Activated CD8-positive, alpha-beta memory T cell treated with anti-CD3 and anti-CD28 coated beads, Interleukin-2, amount 10 ng/mL, durations not matched to agents 7 days and 5 days (primary cell): ENCODE measurements around the gene PRKD2. TPM values are rescaled to one million over a fixed set of nuclear protein-coding genes. Genes with fewer than 3 reads are reported as not detected.
"Not testable (repeated sequence)": the region's sequence is repeated elsewhere in the genome, so short reads cannot be mapped to it uniquely, and the experiment has no call there.

ENCODE experiments used
- ATAC-seq: fragments of 150-1000 bp; cut with Tn5 transposase; one replicate; pipeline ENCODE4 v1.10.0; 2021; ENCODE audit warnings: moderate library complexity
- CTCF ChIA-PET: fragments of 350-600 bp; sonication (Branson Sonifier 250); formaldehyde crosslinking; loops from one replicate; lab custom pipeline; 2021; ENCODE audit warnings: antibody characterized with exemption; lab: Charles Lee
- DNase-seq: peaks from one replicate; pipeline ENCODE4 v3.0.0-alpha.2; 2020
- H3K27ac Mint-ChIP-seq: one replicate; pipeline ENCODE4 v1.8.0; 2021; ENCODE audit warnings: mild to moderate bottlenecking, mixed read lengths
- H3K27me3 Mint-ChIP-seq: one replicate; pipeline ENCODE4 v1.8.0; 2021; ENCODE audit warnings: mixed read lengths
- H3K36me3 Mint-ChIP-seq: one replicate; pipeline ENCODE4 v1.8.0; 2021; ENCODE audit warnings: mild to moderate bottlenecking, mixed read lengths
- H3K4me1 Mint-ChIP-seq: one replicate; pipeline ENCODE4 v1.8.0; 2021; ENCODE audit warnings: mixed read lengths
- H3K4me3 Mint-ChIP-seq: one replicate; pipeline ENCODE4 v1.8.0; 2021; ENCODE audit warnings: mild to moderate bottlenecking, moderate library complexity, mixed read lengths
- H3K9me3 Mint-ChIP-seq: one replicate; pipeline ENCODE4 v1.8.0; 2022; ENCODE audit warnings: low read depth, mixed read lengths
- total RNA-seq, 2 experiments: library from RNA; stranded (reverse); gene quantifications; one replicate each; pipeline ENCODE4 v1.2.3, GENCODE V29; 2021

Gene PRKD2
- total RNA-seq, 2 experiments from 2014 or later = 147 to 187 TPM

- no peaks in the 10 kb centered on the region for H3K27me3 Mint-ChIP-seq
- ATAC-seq (no peak), DNase-seq (no peak)
- H3K4me1 Mint-ChIP-seq = peaks cover 38% of the 10 kb centered on the region
- peaks cover 37% of the 10 kb centered on the region for H3K36me3 Mint-ChIP-seq
- CTCF ChIA-PET = interaction anchor here (0.8 to 2.1 kb wide), 4 partner anchors 9 to 58 kb away, joined by 3 to 13 read pairs (median 6); partner anchors contain the start of gene DACT3
- H3K4me3 Mint-ChIP-seq = no peak overlapping the region
- H3K27ac Mint-ChIP-seq = no peak overlapping the region
- H3K9me3 Mint-ChIP-seq = no peaks in the 10 kb centered on the region
Measured at GRCh38 chr19:46719629-46720502, 3.0 kb upstream of the PRKD2 start.

GRCh38 chr19:46718934-46719622 is 2.2 kb upstream of the PRKD2 start:
- Mint-ChIP-seq H3K4me1 (peaks cover 38% of the 10 kb centered on the region), H3K4me3 (no peak overlapping the region), H3K36me3 (peaks cover 34% of the 10 kb centered on the region), H3K27ac (peak overlapping the region; percentile 96), H3K9me3 (no peaks in the 10 kb centered on the region), H3K27me3 (no peaks in the 10 kb centered on the region)
- ATAC-seq (no peak), DNase-seq (no peak)
- CTCF ChIA-PET = interaction anchor here (0.8 to 2.1 kb wide), 7 partner anchors 10 to 203 kb away, joined by 3 to 13 read pairs (median 4); partner anchors contain the start of gene DACT3

DNA sequence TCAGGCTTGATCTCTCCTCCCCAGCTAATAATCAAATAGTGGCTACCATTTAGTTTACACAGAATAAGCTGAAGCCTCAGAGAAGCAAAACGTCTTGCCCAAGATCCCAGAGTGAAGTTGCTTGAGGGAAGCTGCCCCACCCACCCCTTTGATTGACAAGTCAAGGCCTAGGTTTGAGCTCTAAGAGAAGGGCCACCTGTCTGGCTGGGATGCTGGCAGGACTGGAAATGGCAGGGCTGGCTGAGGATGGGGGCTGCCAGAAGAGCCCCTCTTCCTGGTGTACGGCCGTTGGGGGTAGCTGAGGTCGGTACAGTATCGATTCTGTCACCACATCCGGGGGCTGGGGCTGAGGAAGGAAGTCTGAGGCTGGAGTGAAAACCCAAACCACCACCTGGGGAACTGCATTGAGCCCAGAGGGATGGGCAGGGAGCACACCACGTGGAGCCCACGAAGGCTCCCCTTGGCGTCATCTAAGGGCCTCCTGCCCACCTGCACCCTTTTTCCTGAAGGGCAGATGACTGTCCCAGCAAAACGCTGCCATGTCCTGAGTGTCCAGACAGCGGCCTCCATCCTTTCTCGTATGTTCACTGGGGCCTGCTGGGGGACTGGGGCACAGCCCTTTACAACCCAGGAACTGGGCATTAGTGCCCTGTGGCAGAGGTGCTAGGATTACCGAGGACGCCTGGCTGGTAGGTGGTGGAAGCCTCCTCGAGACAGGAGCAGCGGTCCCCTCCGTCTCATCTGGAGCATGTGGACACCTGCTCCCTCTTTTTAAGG is 1.4 kb upstream of the PRKD2 start:
- Mint-ChIP-seq H3K27me3 (no peaks in the 10 kb centered on the region), H3K4me1 (peaks cover 37% of the 10 kb centered on the region), H3K9me3 (no peaks in the 10 kb centered on the region), H3K36me3 (peaks cover 34% of the 10 kb centered on the region), H3K4me3 (peak overlapping the region; percentile 95), H3K27ac (peak overlapping the region; percentile 96)
- DNase-seq = peak; percentile 91
- CTCF ChIA-PET = interaction anchor here (0.8 to 2.1 kb wide), 10 partner anchors 9 to 202 kb away, joined by 3 to 13 read pairs (median 4); partner anchors contain the start of gene DACT3
- ATAC-seq = peak; percentile 29

- Mint-ChIP-seq H3K4me1 (peaks cover 36% of the 10 kb centered on the region), H3K36me3 (peaks cover 34% of the 10 kb centered on the region)
- ATAC-seq = peak; percentile 16
Measured at GRCh38 chr19:46717716-46718143, 816 bp upstream of the PRKD2 start.

DNA sequence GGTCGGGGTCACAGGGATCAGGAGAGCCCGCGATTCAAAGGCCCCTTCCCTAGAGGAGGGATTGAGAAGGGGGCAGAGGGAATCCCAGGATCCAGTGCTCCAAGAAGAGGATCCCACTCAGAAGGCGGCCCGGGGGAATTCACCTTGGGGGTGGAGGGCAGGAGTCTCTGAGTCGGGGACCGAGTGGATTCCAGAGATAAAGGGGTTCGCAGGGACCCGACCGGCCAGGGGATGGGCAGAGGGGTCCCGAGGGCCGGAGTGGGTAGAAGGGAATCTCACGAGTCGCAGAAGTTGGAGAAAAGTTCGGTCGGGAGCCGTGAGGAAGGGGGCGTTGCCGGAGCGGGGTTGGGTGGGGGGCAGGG is 261 bp downstream of the PRKD2 start:
- Mint-ChIP-seq H3K9me3 (no peaks in the 10 kb centered on the region), H3K4me1 (peaks cover 32% of the 10 kb centered on the region), H3K27me3 (no peaks in the 10 kb centered on the region), H3K4me3 (peak overlapping the region; percentile 95), H3K36me3 (peaks cover 33% of the 10 kb centered on the region), H3K27ac (peak overlapping the region; percentile 96)
- DNase-seq (no peak), ATAC-seq (no peak)
- CTCF ChIA-PET = interaction anchor here (5.3 to 5.6 kb wide), 2 partner anchors 12 to 13 kb away, joined by 43 to 55 read pairs; no protein-coding TSS in a partner anchor

More at GRCh38 chr19:46717716-46718143, 816 bp upstream of the PRKD2 start:
- Mint-ChIP-seq H3K27ac (peak overlapping the region; percentile 96), H3K4me3 (peak overlapping the region; percentile 95), H3K27me3 (no peaks in the 10 kb centered on the region), H3K9me3 (no peaks in the 10 kb centered on the region)
- peak; percentile 67 for DNase-seq
- CTCF ChIA-PET = interaction anchor here (0.8 to 2.1 kb wide), 7 partner anchors 9 to 123 kb away, joined by 3 to 13 read pairs (median 4); partner anchors contain the start of gene DACT3

- Mint-ChIP-seq H3K27ac (peak overlapping the region; percentile 96), H3K4me1 (peaks cover 33% of the 10 kb centered on the region)
Measured at GRCh38 chr19:46715975-46716671, 791 bp downstream of the PRKD2 start.

GRCh38 chr19:46715620-46715974 is 1.3 kb downstream of the PRKD2 start:
- Mint-ChIP-seq H3K27me3 (no peaks in the 10 kb centered on the region), H3K9me3 (no peaks in the 10 kb centered on the region), H3K4me1 (peaks cover 35% of the 10 kb centered on the region), H3K4me3 (peak overlapping the region; percentile 95), H3K36me3 (peaks cover 37% of the 10 kb centered on the region), H3K27ac (peak overlapping the region; percentile 96)
- DNase-seq (no peak), ATAC-seq (no peak)
- CTCF ChIA-PET = interaction anchor here (0.8 to 5.6 kb wide), 7 partner anchors 12 to 126 kb away, joined by 3 to 55 read pairs (median 6); partner anchors contain the start of gene DACT3

More at GRCh38 chr19:46715975-46716671, 791 bp downstream of the PRKD2 start:
- Mint-ChIP-seq H3K9me3 (no peaks in the 10 kb centered on the region), H3K27me3 (no peaks in the 10 kb centered on the region), H3K36me3 (peaks cover 35% of the 10 kb centered on the region), H3K4me3 (peak overlapping the region; percentile 95)
- DNase-seq (peak; percentile 57), ATAC-seq (no peak)
- CTCF ChIA-PET = interaction anchor here (0.8 to 5.6 kb wide), 6 partner anchors 12 to 125 kb away, joined by 3 to 55 read pairs (median 8); partner anchors contain the start of gene DACT3

DNA sequence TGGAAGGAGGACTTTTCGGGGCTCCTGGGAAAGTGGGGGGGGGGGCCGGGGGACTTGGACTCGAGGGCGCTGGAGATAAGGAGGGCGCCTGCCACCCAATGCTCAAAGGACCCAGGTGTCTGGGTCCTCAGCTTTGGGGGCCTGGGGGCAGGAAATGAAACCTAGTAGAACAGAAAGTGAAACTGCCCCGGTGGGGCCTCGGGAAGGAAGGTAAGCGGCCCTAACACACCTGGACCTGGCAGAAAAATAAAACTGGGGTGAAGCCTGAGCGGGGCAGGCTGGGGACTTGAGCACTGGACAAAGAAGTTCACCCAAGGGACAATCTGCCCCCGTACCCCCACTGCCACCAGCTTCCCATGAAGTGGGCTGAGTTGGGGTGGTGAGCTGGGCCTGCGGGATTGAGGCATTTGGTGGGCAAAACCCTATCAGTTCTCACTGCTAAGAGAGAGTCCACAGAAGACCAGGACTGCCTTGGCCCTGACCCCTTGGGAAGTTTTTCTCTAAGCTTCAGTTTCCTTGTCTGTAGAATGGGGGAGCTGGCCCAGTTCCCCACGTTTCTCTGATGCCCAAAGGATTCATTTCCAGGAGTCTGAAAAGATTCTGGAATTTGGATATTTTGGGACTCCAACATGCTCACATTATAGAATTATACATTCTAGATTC is 2.3 kb downstream of the PRKD2 start:
- peaks cover 35% of the 10 kb centered on the region for H3K4me1 Mint-ChIP-seq
- H3K36me3 Mint-ChIP-seq = peaks cover 42% of the 10 kb centered on the region
- no peaks in the 10 kb centered on the region for H3K9me3 Mint-ChIP-seq
- ATAC-seq = peak; percentile 47
- peak overlapping the region; percentile 96 for H3K27ac Mint-ChIP-seq
- CTCF ChIA-PET = interaction anchor here (0.6 to 5.6 kb wide), 14 partner anchors 11 to 530 kb away, joined by 3 to 55 read pairs (median 4); partner anchors contain the start of gene DACT3
- peak; percentile 87 for DNase-seq
- no peaks in the 10 kb centered on the region for H3K27me3 Mint-ChIP-seq
- H3K4me3 Mint-ChIP-seq = peak overlapping the region; percentile 95

GRCh38 chr19:46713781-46714443 is 3.0 kb downstream of the PRKD2 start:
- CTCF ChIA-PET = interaction anchor here (0.6 to 5.6 kb wide), 13 partner anchors 9 to 530 kb away, joined by 3 to 55 read pairs (median 4); no protein-coding TSS in a partner anchor
- peaks cover 28% of the 10 kb centered on the region for H3K4me1 Mint-ChIP-seq
- no peaks in the 10 kb centered on the region for H3K27me3 Mint-ChIP-seq
- peaks cover 44% of the 10 kb centered on the region for H3K36me3 Mint-ChIP-seq
- peak; percentile 53 for ATAC-seq
- H3K27ac Mint-ChIP-seq = peak overlapping the region; percentile 96
- DNase-seq = peak; percentile 89
- H3K9me3 Mint-ChIP-seq = no peaks in the 10 kb centered on the region
- H3K4me3 Mint-ChIP-seq = peak overlapping the region; percentile 95

DNA sequence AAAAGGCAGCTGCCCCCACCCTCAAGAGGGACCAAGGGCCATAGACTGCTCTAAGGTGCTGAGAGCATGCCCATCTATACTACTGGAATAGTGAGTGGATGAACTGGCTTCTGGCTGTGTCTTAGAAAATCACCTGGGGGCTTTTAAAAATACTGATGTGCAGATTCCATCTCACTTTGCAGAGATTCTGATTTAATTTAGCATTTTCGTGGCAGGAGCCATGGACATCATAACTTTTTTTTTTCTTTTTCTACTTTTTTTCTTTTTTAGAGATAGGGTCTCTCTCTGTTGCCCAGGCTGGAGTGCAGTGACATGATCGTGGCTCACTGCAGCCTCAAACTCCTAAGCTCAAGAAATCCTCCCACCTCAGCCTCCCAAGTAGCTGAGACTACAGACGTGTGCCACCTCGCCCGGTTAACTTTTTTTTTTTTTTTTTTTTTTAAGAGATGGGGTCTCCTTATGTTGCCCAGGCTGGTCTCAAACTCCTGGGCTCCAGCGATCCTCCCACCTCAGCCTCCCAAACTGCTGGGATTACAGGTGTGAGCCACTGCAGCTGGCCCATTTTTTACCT is 4.1 kb downstream of the PRKD2 start:
- peak overlapping the region; percentile 57 for H3K27ac Mint-ChIP-seq
- peaks cover 48% of the 10 kb centered on the region for H3K36me3 Mint-ChIP-seq
- not testable (repeated sequence) for ATAC-seq, DNase-seq, H3K4me3 Mint-ChIP-seq, H3K9me3 Mint-ChIP-seq, H3K27me3 Mint-ChIP-seq
- H3K4me1 Mint-ChIP-seq = peaks cover 17% of the 10 kb centered on the region
- CTCF ChIA-PET = interaction anchor here (2.1 to 5.6 kb wide), 4 partner anchors 9 to 41 kb away, joined by 8 to 55 read pairs (median 26); no protein-coding TSS in a partner anchor

- DNase-seq (no peak), ATAC-seq (no peak)
- H3K4me3 Mint-ChIP-seq = no peak overlapping the region
- no peaks in the 10 kb centered on the region for H3K27me3 Mint-ChIP-seq
- no peak overlapping the region for H3K27ac Mint-ChIP-seq
- peaks cover 57% of the 10 kb centered on the region for H3K36me3 Mint-ChIP-seq
- CTCF ChIA-PET = interaction anchor here (1.1 to 1.4 kb wide), 5 partner anchors 13 to 48 kb away, joined by 4 to 6 read pairs (median 4); no protein-coding TSS in a partner anchor
- no peaks in the 10 kb centered on the region for H3K9me3 Mint-ChIP-seq
- H3K4me1 Mint-ChIP-seq = peaks cover 18% of the 10 kb centered on the region
Measured at GRCh38 chr19:46710687-46711086, 6.2 kb downstream of the PRKD2 start.
